Measurements from ENCODE around the gene CMC2.

DNA sequence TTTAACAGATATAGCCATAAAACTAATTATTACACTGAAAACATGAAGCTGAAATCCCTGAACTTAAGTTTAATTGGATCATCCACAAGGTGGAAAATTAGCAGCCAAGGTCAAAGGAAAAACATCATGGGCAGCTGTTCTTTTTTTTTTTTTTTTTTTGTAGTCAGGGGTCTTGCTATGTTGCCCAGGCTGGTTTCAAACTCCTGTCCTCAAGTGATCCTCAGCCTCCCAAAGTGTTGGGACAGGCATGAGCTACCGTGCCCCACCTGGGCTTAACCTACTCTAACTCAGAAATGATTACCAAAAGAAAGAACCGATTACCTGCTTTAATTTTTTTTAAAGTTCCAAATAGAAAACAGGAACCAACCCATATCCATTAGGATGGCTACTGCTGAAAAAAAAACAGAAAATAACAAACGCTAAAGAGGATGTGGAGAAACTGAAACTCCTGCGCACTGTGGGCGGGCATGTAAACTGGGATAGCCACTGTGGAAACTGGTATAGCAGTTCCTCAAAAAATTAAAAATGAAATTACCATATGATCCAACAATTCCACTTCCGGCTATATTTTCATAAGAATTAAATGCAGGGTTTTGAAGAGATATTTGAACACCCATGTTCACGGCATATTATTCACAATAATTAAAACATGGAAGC lies 8.6 kb downstream of the CMC2 start:
- TF ChIP-seq CTCF (IDR thresholded peaks at IDR 0.05) = no peak
- no peak for TF ChIP-seq POLR2A (IDR thresholded peaks at IDR 0.05)

Measured in testis (tissue), 2 donors.